Kidney tubule cell (primary cell): ENCODE measurements around the gene HSPH1.

ENCODE experiments used
- DNase-seq: peaks from one replicate; pipeline ENCODE4 v3.0.0-alpha.2; 2018; ENCODE audit warnings: low spot score

HSPH1 gene

GRCh38 chr13:31096654-31097302 lies 64.9 kb downstream of the HSPH1 start:
- DNase-seq = no peak

- peak; percentile 4 for DNase-seq
Measured at GRCh38 chr13:31094331-31095015, 67.2 kb downstream of the HSPH1 start.

GRCh38 chr13:31093145-31093885 lies 68.4 kb downstream of the HSPH1 start:
- no peak for DNase-seq

- no peak for DNase-seq
Measured at GRCh38 chr13:31092646-31093045, 69.1 kb downstream of the HSPH1 start.

- DNase-seq = no peak
Measured at GRCh38 chr13:31090961-31091624, 70.6 kb downstream of the HSPH1 start.

GRCh38 chr13:31090096-31090495 lies 71.6 kb downstream of the HSPH1 start:
- no peak for DNase-seq

- no peak for DNase-seq
Measured at GRCh38 chr13:31089649-31090048, 72.1 kb downstream of the HSPH1 start.

- DNase-seq = no peak
Measured at GRCh38 chr13:31088826-31089420, 72.8 kb downstream of the HSPH1 start.
